Head of caudate nucleus (tissue), 42 donors: ENCODE results near the gene C1QTNF7.

Source experiments
- DNase-seq, 42 donors: peaks; one replicate each; pipeline versions ENCODE4 v3.0.0 to v3.0.0-alpha.2; 2020 to 2021; ENCODE audit warnings: mixed read lengths in 7 of 42
- intact Hi-C: fragments of 100-400 bp; cut with DNase I; formaldehyde crosslinking; loops from one replicate; pipeline ENCODE4 v1.15.0; 2022

C1QTNF7 gene

GRCh38 chr4:15488136-15488535 is 60.3 kb downstream of the C1QTNF7 start:
- intact Hi-C loops, result loop anchor here (10.0 kb wide), 1 partner anchor 387 kb away; no protein-coding TSS in a partner anchor
- no peak for DNase-seq

- no peak for DNase-seq
Observed at GRCh38 chr4:15488658-15489470, 61.0 kb downstream of the C1QTNF7 start.

DNA sequence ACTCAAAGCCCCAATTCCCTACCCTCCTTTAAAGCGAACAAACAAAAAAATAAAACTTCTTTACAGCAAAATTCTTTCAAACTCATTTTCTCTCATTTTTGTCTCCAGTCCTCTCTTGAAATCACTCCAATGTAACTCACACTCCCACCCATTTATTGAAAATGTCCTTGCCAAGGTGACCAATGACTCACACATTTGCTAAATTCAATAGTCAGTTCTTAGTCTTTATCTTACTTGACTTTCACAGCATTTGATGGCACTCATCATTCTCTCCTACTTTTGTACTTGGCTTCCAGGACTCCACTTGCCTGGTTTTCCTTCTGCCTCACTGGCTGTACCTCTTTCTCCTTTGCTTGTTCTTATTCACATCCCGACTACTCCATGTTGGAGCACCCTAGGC is 61.7 kb downstream of the C1QTNF7 start:
- no peak for DNase-seq
- intact Hi-C loops, result loop anchor here (10.0 kb wide), 1 partner anchor 385 kb away; no protein-coding TSS in a partner anchor

More at GRCh38 chr4:15488658-15489470, 61.0 kb downstream of the C1QTNF7 start:
- intact Hi-C loops, result loop anchor here (10.0 kb wide), 1 partner anchor 386 kb away; no protein-coding TSS in a partner anchor

DNA sequence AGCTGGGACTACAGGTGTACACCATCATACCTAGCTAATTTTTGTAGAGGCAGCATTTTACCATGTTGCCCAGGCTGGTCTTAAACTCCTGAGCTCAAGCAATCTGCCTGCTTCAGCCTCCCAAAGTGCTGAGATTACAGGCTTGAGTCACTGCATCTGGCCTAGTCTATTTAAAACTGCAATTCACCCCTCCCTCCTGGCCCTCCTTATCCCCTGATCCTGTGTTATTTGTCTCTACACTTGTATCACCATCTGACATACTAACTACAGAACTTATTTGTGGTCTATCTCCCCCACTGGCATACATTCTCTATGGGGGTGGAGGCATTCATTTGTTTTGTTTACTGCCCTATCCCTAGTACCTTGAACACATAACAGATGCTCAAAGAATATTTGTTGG is 65.6 kb downstream of the C1QTNF7 start:
- DNase-seq, result no peak
- intact Hi-C loops, result no loop called here

DNA sequence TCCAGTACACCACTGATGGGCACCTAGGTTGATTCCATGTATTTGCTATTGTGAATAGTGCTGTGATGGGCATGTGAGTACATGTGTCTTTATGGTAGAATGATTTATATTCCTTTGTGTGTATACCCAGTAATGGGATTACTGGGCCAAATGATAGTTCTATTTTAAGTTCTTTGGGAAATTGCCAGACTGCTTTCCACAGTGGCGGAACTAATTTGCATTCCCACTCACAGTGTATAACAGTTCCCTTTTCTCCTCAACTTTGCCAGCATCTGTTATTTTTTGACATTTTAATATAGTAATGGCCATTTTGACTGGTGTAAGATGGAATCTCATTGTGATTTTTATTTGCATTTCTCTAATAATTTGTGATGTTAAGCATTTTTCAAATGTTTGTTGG is 67.8 kb downstream of the C1QTNF7 start:
- DNase-seq, result no peak
- intact Hi-C loops, result no loop called here
